Measurements from ENCODE around the gene CPA2.

CPA2 gene

DNA sequence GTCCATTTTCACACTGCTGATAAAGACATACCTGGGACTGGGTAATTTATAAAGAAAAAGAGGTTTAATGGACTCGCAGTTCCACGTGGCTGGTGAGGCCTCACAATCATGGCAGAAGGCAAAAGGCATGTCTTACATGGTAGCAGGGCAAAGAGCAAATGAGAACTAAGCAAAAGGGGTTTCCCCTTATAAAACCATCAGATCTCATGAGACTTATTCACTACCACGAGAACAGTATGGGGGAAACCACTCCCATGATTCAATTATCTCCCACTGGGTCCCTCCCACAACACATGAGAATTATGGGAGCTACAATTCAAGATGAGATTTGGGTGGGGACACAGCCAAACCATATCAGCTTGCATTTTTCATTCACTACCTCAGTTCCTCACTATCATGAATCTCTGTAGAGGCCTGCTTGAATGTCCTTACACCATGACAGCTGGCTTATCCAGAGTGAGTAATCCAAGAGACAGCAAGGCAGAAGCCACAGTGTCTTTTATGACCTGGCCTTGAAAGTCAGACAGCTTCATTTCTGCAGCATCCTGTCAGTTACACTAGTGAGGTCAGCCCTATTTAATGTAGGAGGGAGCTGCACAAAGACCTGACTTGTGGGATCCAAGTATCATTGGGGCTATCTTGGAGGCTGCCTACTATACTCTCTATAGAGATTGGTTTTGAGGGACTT lies 55.0 kb downstream of the CPA2 start:
- DNase-seq = peak; percentile 72

DNA sequence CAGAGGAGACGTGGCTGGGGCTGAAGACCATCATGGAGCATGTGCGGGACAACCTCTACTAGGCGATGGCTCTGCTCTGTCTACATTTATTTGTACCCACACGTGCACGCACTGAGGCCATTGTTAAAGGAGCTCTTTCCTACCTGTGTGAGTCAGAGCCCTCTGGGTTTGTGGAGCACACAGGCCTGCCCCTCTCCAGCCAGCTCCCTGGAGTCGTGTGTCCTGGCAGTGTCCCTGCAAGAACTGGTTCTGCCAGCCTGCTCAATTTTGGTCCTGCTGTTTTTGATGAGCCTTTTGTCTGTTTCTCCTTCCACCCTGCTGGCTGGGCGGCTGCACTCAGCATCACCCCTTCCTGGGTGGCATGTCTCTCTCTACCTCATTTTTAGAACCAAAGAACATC lies 56.0 kb downstream of the CPA2 start:
- DNase-seq = peak; percentile 92

DNA sequence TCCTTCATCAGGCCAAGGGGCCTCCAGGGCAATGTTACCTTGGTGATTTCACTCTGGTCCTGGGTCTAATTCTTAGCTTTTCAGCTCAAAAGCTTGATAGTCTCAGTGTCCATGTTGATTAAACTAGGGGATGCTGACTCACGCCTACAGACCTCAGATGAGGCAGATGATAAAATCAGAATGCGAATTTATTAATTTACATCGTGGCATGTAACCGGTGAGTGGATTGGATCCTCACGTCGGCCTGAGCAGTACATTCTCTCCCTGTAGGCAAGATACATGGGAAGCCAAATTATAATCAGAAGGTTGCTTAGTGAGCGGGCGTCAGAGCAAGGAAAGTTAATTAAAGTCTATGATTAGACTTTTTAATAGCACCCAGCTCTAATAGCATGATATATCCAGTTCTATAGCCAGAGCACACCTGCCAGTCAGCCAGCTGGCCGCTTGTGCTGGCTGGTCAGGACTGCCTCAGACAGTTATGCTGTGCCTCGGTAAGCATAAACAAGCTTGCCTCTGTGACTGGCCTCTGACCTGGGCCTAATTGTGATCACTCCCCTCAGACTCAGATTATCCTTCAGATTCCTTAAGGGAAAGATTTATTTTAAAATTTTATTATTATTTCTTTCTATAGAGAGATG lies 57.8 kb downstream of the CPA2 start:
- DNase-seq = no peak

DNA sequence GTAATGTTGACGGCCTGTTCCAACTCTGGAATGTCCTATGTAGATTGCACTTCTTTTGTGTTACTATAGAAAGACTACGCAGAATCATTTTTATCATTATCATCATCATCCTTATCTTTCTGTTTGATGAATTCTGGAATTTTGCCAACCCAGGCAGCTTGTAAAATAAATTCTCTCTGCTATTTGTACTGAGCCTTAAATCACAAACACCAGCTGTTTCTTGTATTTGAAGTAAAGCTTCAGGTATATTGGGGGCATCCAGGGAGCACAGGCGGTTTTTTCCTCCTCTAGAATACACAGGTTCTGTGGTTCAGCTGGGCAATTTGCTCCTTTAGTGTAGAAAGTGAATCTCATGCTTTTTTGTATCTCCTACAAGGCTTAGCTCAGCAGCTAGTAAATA lies 63.0 kb downstream of the CPA2 start:
- DNase-seq = no peak

DNA sequence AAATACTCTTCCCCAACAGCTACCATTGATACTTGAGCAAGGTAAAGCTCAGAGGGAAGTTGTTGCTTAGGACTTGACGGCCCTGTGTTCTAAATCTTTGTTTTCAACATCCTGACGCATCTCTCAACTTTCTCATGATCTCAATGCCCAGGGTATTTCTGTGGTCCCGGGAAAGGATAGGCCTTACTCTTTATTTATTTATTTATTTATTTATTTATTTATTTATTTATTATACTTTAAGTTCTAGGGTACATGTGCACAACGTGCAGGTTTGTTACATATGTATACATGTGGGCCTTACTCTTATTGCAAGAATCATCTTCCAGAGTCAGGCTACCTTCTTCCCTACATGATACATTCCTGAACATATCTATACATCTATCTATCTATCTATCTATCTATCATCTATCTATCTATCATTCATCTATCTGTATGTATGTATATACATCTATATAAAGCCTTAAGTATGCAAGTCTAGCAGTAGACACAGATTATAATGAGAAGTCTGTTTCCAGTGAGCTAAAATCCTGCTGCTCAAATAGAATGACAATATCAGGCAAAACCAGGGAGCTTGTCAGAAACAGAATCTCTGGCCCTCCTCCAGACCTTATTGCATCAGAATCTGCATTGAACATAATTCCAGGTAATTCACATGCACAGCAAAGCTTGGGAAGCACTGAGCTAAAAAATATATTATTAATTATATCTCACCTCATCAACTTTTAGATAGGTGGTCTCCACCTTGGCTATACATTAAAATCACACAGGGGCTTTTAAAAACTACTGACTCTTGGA lies 65.8 kb downstream of the CPA2 start:
- no peak for DNase-seq

DNA sequence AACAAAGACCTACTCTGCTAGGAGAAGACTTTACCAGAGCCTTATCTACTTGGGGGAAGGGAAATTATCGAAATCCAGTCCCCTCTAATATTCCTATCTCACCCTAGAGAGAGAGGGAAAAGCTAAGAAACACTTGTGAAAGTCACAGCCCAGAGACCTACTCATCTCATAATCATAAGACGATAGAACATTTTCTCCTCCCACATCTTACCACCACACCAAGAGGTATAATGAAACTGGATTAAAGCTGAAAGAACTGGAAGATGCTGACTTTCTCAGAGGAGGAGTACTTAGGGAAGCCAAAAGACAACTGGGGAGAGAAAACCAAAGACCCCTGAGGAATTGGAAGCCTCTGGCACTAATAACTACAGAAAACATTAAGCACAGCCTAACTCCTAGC lies 67.2 kb downstream of the CPA2 start:
- DNase-seq = no peak

DNA sequence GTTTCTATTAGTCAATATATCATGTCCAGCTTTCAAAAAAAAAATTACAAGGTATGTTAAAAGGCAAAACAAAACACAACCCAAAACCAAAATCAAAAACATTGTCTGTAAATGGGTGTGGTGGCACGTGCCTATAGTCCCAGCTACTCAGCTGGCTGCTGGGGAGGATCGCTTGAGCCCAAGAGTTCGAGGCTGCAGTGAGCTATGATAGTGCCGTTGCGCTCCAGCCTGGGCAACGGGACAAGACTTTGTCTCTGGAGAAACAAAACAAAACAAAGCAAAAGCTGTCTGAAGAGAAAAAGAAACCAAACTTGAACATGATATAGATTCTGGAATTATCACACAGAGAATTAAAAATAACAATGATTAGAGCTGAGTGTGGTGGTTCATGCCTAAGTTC lies 67.6 kb downstream of the CPA2 start:
- DNase-seq = no peak

DNA sequence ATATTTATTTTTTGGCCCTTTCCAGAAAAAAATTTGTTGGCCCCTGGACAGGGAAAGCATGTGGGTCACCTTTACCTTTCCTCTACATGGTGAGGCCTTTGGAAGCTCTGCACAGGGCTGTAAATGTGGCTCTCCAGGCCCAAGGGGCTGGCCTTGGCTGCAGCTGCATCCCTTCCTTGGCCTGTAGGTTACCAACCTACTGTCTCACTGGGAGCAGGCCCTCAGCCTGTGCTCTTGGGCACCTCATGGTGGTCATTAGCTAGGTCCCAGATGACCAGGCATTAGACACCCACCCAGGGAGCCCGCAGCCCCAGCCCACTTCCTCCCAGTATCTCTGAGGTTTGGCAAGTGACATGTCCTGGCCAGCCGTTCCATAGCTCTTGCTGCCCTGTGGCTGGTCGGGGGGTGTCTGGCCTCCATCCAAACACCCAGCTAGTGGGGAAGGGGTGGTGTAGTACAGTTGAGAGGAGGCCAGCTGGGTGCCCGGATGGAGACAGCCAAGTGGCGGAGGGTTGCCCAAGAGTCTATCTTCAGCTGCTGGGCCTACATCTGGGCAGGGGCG lies 70.8 kb downstream of the CPA2 start:
- DNase-seq = no peak

DNA sequence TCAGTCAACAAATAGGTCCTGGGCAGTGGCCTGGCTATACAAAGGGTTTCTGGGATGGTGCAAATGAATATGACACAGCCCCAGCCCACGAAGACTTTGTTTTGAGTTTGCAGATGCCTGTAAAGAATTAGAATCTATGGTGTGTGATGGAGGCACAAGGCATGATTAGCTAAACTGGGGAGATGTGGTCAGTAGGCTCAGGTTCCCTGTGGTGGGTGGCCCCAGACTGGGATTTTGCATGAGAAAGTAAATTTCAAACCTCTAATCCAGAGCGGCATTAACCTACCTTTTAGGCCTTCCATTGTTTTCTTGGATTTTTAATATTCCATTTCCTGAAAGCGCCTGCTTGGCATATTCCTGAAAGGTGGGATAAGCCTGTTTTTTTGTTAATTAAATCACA lies 71.6 kb downstream of the CPA2 start:
- no peak for DNase-seq
